Neuronal stem cell (in vitro differentiated cells): Measurements from ENCODE around the gene SLC25A45.
"Not testable (repeated sequence)": the region's sequence is repeated elsewhere in the genome, so short reads cannot be mapped to it uniquely, and the experiment has no call there.

Experiments
- DNase-seq: peaks from one replicate; pipeline ENCODE4 v3.0.0-alpha.2; 2013; ENCODE audit warnings: low spot score
- H2AFZ ChIP-seq: one replicate; pipeline ENCODE4 v1.6.1; 2013; ENCODE audit warnings: mild to moderate bottlenecking, low read length, inconsistent platforms
- H2AK5ac ChIP-seq: 2 replicates; pipeline ENCODE4 v1.6.1; 2013; ENCODE audit warnings: low read depth, mild to moderate bottlenecking, inconsistent platforms, low read length, moderate library complexity, mixed read lengths
- H2BK120ac ChIP-seq: 2 replicates; pipeline ENCODE4 v1.6.1; 2013; ENCODE audit warnings: low read depth, mild to moderate bottlenecking, inconsistent platforms, low read length, moderate library complexity, mixed read lengths
- H2BK12ac ChIP-seq: one replicate; pipeline ENCODE4 v1.6.1; 2013; ENCODE audit warnings: low read length, inconsistent platforms
- H2BK15ac ChIP-seq: 2 replicates; pipeline ENCODE4 v1.6.1; 2013; ENCODE audit warnings: mild to moderate bottlenecking, low read length, inconsistent platforms, mixed read lengths
- H2BK5ac ChIP-seq: one replicate; pipeline ENCODE4 v1.6.1; 2013; ENCODE audit warnings: inconsistent platforms, mild to moderate bottlenecking, low read length, moderate library complexity
- H3K14ac ChIP-seq: one replicate; pipeline ENCODE4 v1.6.1; 2013; ENCODE audit warnings: low read length, inconsistent platforms
- H3K18ac ChIP-seq: 2 replicates; pipeline ENCODE4 v1.6.1; 2013; ENCODE audit warnings: low read length, inconsistent platforms
- H3K23ac ChIP-seq: 2 replicates; pipeline ENCODE4 v1.6.1; 2013; ENCODE audit warnings: low read depth, mild to moderate bottlenecking, mixed read lengths, low read length, inconsistent platforms; ENCODE audit not compliant: poor library complexity
- H3K27ac ChIP-seq: replicated peaks from 3 replicates; pipeline ENCODE4 v1.5.1; 2013; ENCODE audit warnings: low read length, inconsistent platforms
- H3K27me3 ChIP-seq, 3 experiments: 2 replicates each; pipeline ENCODE4 v1.6.1; 2013; ENCODE audit warnings: low read length in 3 of 3, mild to moderate bottlenecking in 2 of 3, inconsistent platforms in 1 of 3, low read depth in 1 of 3, mixed read lengths in 1 of 3, moderate library complexity in 1 of 3; ENCODE audit not compliant: control insufficient read depth in 3 of 3, insufficient read depth in 3 of 3
- H3K36me3 ChIP-seq, 2 donors: replicated peaks in 1 of 2; 2 replicates each; pipeline ENCODE4 v1.6.1; 2013; ENCODE audit warnings: low read length in 2 of 2; ENCODE audit not compliant: control insufficient read depth in 2 of 2, insufficient read depth in 2 of 2
- H3K4ac ChIP-seq: 2 replicates; pipeline ENCODE4 v1.6.1; 2013; ENCODE audit warnings: inconsistent platforms, mild to moderate bottlenecking, low read length, moderate library complexity
- H3K4me1 ChIP-seq, 2 donors: 1 replicate in 1 of 2; 2 replicates in 1 of 2; pipeline ENCODE4 v1.6.1; 2013; ENCODE audit warnings: low read length in 2 of 2, low read depth in 1 of 2; ENCODE audit not compliant: control insufficient read depth in 2 of 2, insufficient read depth in 1 of 2
- H3K4me2 ChIP-seq: one replicate; pipeline ENCODE4 v1.6.1; 2013; ENCODE audit warnings: mild to moderate bottlenecking, low read length, inconsistent platforms; ENCODE audit not compliant: insufficient read depth, poor library complexity, severe bottlenecking
- H3K4me3 ChIP-seq, 2 donors: 2 replicates each; pipeline ENCODE4 v1.5.1; 2013; ENCODE audit warnings: low read length in 2 of 2, mild to moderate bottlenecking in 2 of 2, inconsistent platforms in 1 of 2, moderate library complexity in 1 of 2
- H3K79me1 ChIP-seq: one replicate; pipeline ENCODE4 v1.6.1; 2013; ENCODE audit warnings: low read depth, mild to moderate bottlenecking, inconsistent platforms, low read length, moderate library complexity
- H3K9ac ChIP-seq: one replicate; pipeline ENCODE4 v1.6.1; 2013; ENCODE audit warnings: mild to moderate bottlenecking, low read depth, low read length, inconsistent platforms; ENCODE audit not compliant: poor library complexity
- H3K9me3 ChIP-seq, 2 donors: replicated peaks in 1 of 2; 2 replicates each; pipeline versions ENCODE3 to v1.6.1; 2013; ENCODE audit warnings: low read length in 2 of 2, mild to moderate bottlenecking in 2 of 2, inconsistent platforms in 1 of 2, low read depth in 1 of 2, mixed read lengths in 1 of 2, moderate library complexity in 1 of 2; ENCODE audit not compliant: control insufficient read depth in 2 of 2, insufficient read depth in 1 of 2
- H4K8ac ChIP-seq: one replicate; pipeline ENCODE4 v1.6.1; 2013; ENCODE audit warnings: low read depth, mild to moderate bottlenecking, inconsistent platforms, low read length, moderate library complexity
- H4K91ac ChIP-seq: one replicate; pipeline ENCODE4 v1.6.1; 2013; ENCODE audit warnings: low read length, low read depth, mild to moderate bottlenecking, inconsistent platforms; ENCODE audit not compliant: poor library complexity
- WGBS, 2 donors: extraction: QIAGEN DNeasy Blood & Tissue Kit; methylation state at CpG; one replicate each; pipeline ENCODE4 v1.1.7; 2013; ENCODE audit warnings: missing lambda C conversion rate in 2 of 2, mixed read lengths in 1 of 2; ENCODE audit not compliant: insufficient read length in 2 of 2, insufficient replicate concordance in 1 of 2; ENCODE audit errors: extremely low coverage in 2 of 2; 5-methylcytosine and 5-hydroxymethylcytosine counted together

Gene SLC25A45

GRCh38 chr11:65415499-65416340, 33.3 kb upstream of the SLC25A45 start:
- no peak for DNase-seq
- H3K4me1 ChIP-seq = peaks cover 30 to 41% of the 10 kb centered on the region in 2 donors
- H3K27ac ChIP-seq = no peak overlapping the region

DNA sequence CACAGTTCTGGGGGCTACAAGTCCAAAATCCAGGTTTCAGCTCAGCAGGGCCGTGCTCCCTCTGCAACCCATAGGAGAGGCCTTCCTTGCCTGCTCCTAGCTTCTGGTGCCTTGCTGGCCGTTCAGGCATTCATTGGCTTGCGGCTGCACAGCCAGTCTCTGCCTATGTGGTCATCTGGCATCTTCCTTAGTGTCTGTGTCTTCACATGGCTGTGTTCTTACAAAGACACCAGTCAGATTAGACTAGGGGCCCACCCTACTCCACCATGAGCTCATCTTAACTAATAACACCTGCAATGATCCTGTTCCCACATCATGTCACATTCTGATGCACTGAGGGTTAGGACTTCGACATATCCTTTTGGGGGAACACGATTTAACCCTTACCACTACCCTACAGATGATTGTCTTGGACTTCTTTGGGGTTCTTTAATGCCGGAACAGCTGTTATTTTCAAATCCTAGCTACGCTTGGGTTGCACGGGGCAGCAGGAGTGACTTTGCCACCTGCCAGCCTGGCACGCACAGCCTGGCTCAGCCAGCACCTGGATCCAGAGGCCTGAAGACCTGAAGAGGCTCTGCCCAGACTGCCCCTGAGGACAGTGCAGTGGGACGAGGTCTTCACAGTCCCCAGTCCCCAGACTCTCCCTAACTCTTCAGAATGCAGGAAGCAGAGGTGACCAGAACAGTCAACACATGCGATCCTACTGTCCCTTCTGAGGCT, 32.5 kb upstream of the SLC25A45 start:
- Histone ChIP-seq H3K14ac (no peak overlapping the region), H2BK15ac (no peak overlapping the region), H3K4me1 (peaks cover 27 to 37% of the 10 kb centered on the region in 2 donors), H2AFZ (no peak overlapping the region), H2AK5ac (peak overlapping the region; percentile 51), H3K36me3 (peaks cover 0 to 16% of the 10 kb centered on the region in 2 donors), H3K4me2 (no peak overlapping the region), H3K18ac (peak overlapping the region; percentile 4), H4K91ac (no peak overlapping the region), H3K4ac (no peak overlapping the region), H4K8ac (peak overlapping the region; percentile 76), H3K79me1 (peaks cover 6% of the 10 kb centered on the region), H3K27me3 (no peaks in the 10 kb centered on the region), H3K9me3 (no peaks in the 10 kb centered on the region), H3K27ac (no peak overlapping the region), H2BK12ac (no peak overlapping the region), H3K9ac (peak overlapping the region; percentile 30), H2BK5ac (no peak overlapping the region), H3K23ac (peak overlapping the region; percentile 91), H2BK120ac (no peak overlapping the region), H3K4me3 (no peak overlapping the region)
- no peak for DNase-seq
- no CpG with 5 or more reads among the region's 11 CpGs for WGBS, 2 donors

More at GRCh38 chr11:65415499-65416340, 33.3 kb upstream of the SLC25A45 start:
- Histone ChIP-seq H3K4ac (no peak overlapping the region), H3K79me1 (peaks cover 6% of the 10 kb centered on the region), H3K27me3 (no peaks in the 10 kb centered on the region), H2AFZ (peak overlapping the region; percentile 86), H3K9me3 (no peaks in the 10 kb centered on the region), H4K8ac (no peak overlapping the region), H3K36me3 (peaks cover 0 to 16% of the 10 kb centered on the region in 2 donors), H3K23ac (peak overlapping the region; percentile 91), H3K14ac (no peak overlapping the region), H2BK120ac (no peak overlapping the region), H2BK15ac (no peak overlapping the region), H2AK5ac (peak overlapping the region; percentile 51), H2BK5ac (no peak overlapping the region), H2BK12ac (peak overlapping the region; percentile 80), H3K9ac (peak overlapping the region; percentile 45), H4K91ac (no peak overlapping the region), H3K4me2 (peak overlapping the region; percentile 41), H3K18ac (peak overlapping the region; percentile 41), H3K4me3 (peak overlapping the region in 1 of 2 donors; percentile 21)
- no CpG with 5 or more reads among the region's 11 CpGs for WGBS, 2 donors

GRCh38 chr11:65413077-65413664, 30.7 kb upstream of the SLC25A45 start:
- not testable (repeated sequence) for H3K9ac ChIP-seq, H3K9me3 ChIP-seq, H3K14ac ChIP-seq, H2BK12ac ChIP-seq, H2BK5ac ChIP-seq, H2AK5ac ChIP-seq, H3K18ac ChIP-seq, H3K79me1 ChIP-seq, H2BK120ac ChIP-seq, H2AFZ ChIP-seq, H3K27ac ChIP-seq, H3K4me2 ChIP-seq, DNase-seq, H4K91ac ChIP-seq, H3K27me3 ChIP-seq, H2BK15ac ChIP-seq, H3K23ac ChIP-seq, H4K8ac ChIP-seq, H3K4ac ChIP-seq, H3K4me3 ChIP-seq
- no CpG with 5 or more reads among the region's 15 CpGs for WGBS, 2 donors
- H3K4me1 ChIP-seq = peaks cover 14 to 27% of the 10 kb centered on the region in 2 donors
- peaks cover 4 to 34% of the 10 kb centered on the region in 2 donors for H3K36me3 ChIP-seq
